HG03095 (cell line): ENCODE results near the gene EMD.
A peak's percentile ranks its signal among the peaks of the same experiment; 100 is the strongest.
"Not testable (repeated sequence)": the region's sequence is repeated elsewhere in the genome, so short reads cannot be mapped to it uniquely, and the experiment has no call there.

Source experiments
- ATAC-seq: cut with Tn5 transposase; IDR thresholded peaks from one replicate; pipeline ENCODE4 v1.9.1; 2021; ENCODE audit warnings: moderate library complexity; ENCODE audit not compliant: unreplicated experiment

EMD gene

GRCh38 chrX:154371017-154371788, 7.9 kb upstream of the EMD start:
- peak; percentile 56 for ATAC-seq

GRCh38 chrX:154371789-154372300, 7.2 kb upstream of the EMD start:
- peak; percentile 3 for ATAC-seq

GRCh38 chrX:154372612-154373022, 6.5 kb upstream of the EMD start:
- ATAC-seq: no peak

- ATAC-seq: no peak
Measured at GRCh38 chrX:154373340-154374306, 5.5 kb upstream of the EMD start.

- no peak for ATAC-seq
Measured at GRCh38 chrX:154374313-154375155, 4.6 kb upstream of the EMD start, which contains the start of gene FLNA. Gene FLNA, minus strand, starts transcription at chrX:154374634. Its CDS starts 3,389 bp downstream, at chrX:154371245.

GRCh38 chrX:154375156-154375504, 4.0 kb upstream of the EMD start:
- no peak for ATAC-seq

GRCh38 chrX:154376774-154377173, 2.3 kb upstream of the EMD start:
- no peak for ATAC-seq

GRCh38 chrX:154378059-154378798, 866 bp upstream of the EMD start:
- ATAC-seq: peak; percentile 2

- ATAC-seq: no peak
Measured at GRCh38 chrX:154379569-154379951, 465 bp downstream of the EMD start.

GRCh38 chrX:154380153-154380552, 1.1 kb downstream of the EMD start:
- no peak for ATAC-seq

- no peak for ATAC-seq
Measured at GRCh38 chrX:154380787-154381186, 1.7 kb downstream of the EMD start.

- ATAC-seq: no peak
Measured at GRCh38 chrX:154381271-154381670, 2.2 kb downstream of the EMD start.

- ATAC-seq: no peak
Measured at GRCh38 chrX:154382483-154383069, 3.5 kb downstream of the EMD start.

GRCh38 chrX:154383359-154384283, 4.5 kb downstream of the EMD start:
- ATAC-seq: no peak

GRCh38 chrX:154384284-154384892, 5.3 kb downstream of the EMD start:
- ATAC-seq: no peak

- peak; percentile 30 for ATAC-seq
Measured at GRCh38 chrX:154388094-154388493, 9.0 kb downstream of the EMD start.

GRCh38 chrX:154388649-154389048, 9.6 kb downstream of the EMD start:
- not testable (repeated sequence) for ATAC-seq
